ENCODE data around the gene CNOT8.

DNA sequence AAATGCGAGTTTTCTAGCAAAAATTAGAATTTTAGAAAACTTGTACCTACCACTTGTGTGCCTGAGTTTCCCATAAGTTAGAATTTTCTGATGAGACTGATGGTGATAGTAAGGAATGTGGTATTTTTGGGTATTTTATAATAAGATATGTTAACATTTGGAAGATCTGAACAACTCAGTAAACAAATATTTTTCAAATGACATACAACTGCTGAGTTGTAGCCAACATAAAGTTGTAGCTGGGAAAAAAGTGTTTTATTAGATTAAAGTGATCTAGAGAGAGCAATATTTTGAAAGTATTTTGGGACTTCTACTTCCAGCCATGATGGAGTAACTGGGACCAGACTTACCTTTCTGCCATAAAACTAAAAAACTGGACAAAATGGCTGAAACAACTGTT, 41.6 kb downstream of the CNOT8 start:
- no peak for TF ChIP-seq EZH2phosphoT487 (IDR thresholded peaks at IDR 0.05; ENCODE audit: insufficient read depth, low read depth)
- TF ChIP-seq EZH2 (IDR thresholded peaks at IDR 0.05; ENCODE audit: insufficient read depth, poor library complexity, severe bottlenecking) = no peak

All from GM23248 (cell line).